OCI-LY3 (cell line): ENCODE measurements around the gene GABRR2.
A peak's percentile ranks its signal among the peaks of the same experiment; 100 is the strongest.

Source experiments
- H2AFZ ChIP-seq: fragments of 200-600, 300-600 bp; shearing (Covaris generic); 2 replicates; pipeline ENCODE4 v1.6.0; 2014; ENCODE audit warnings: antibody characterized with exemption, low read depth, low read length
- H3K27ac ChIP-seq: fragments of 200-600, 300-600 bp; sonication (generic); 2 replicates; pipeline ENCODE4 v1.5.1; 2014; ENCODE audit warnings: mild to moderate bottlenecking, low read length, moderate library complexity, mixed read lengths
- H3K27me3 ChIP-seq: fragments of 200-600, 300-600 bp; sonication (generic); 2 replicates; pipeline ENCODE4 v1.6.1; 2014; ENCODE audit warnings: low read depth, low read length, mixed read lengths
- H3K36me3 ChIP-seq: fragments of 200-600, 300-600 bp; sonication (generic); replicated peaks from 2 replicates; pipeline ENCODE3; 2014; ENCODE audit warnings: low read depth, low read length, mixed read lengths
- H3K4me1 ChIP-seq: fragments of 300-600, 200-600 bp; sonication (generic); 2 replicates; pipeline ENCODE4 v1.6.1; 2014; ENCODE audit warnings: low read length, mixed read lengths
- H3K4me2 ChIP-seq: fragments of 200-600, 300-600 bp; sonication (generic); 2 replicates; pipeline ENCODE4 v1.6.1; 2014; ENCODE audit warnings: low read length, mixed read lengths
- H3K4me3 ChIP-seq: fragments of 300-600, 200-600 bp; sonication (generic); 2 replicates; pipeline ENCODE4 v1.5.1; 2014; ENCODE audit warnings: antibody characterized with exemption, mild to moderate bottlenecking, low read length, moderate library complexity
- H3K79me2 ChIP-seq: fragments of 300-600, 200-600 bp; shearing (Covaris generic); 2 replicates; pipeline ENCODE4 v1.6.1; 2014; ENCODE audit warnings: mild to moderate bottlenecking, low read length, mixed read lengths
- H3K9ac ChIP-seq: fragments of 300-600, 200-600 bp; shearing (Covaris generic); 2 replicates; pipeline ENCODE4 v1.6.0; 2014; ENCODE audit warnings: mild to moderate bottlenecking, low read length, moderate library complexity
- H3K9me3 ChIP-seq: fragments of 200-600, 300-600 bp; shearing (Covaris generic); 2 replicates; pipeline ENCODE4 v1.6.1; 2014; ENCODE audit warnings: low read length, mixed read lengths; ENCODE audit not compliant: insufficient read depth
- H4K20me1 ChIP-seq: fragments of 200-600, 300-600 bp; sonication (generic); 2 replicates; pipeline ENCODE4 v1.6.1; 2016; ENCODE audit warnings: low read length, mixed read lengths; ENCODE audit not compliant: insufficient read depth
- EZH2phosphoT487 ChIP-seq: fragments of 200-600 bp; shearing (Covaris generic); IDR thresholded peaks from 2 replicates; pipeline ENCODE4 v1.6.1; 2018; ENCODE audit warnings: antibody characterized with exemption, mixed run types, low read depth
- TF ChIP-seq, protein P1 (sequence below): fragments of 200-600, 300-600 bp; sonication (generic); IDR thresholded peaks from 2 replicates; pipeline ENCODE4 v1.5.1; 2014; ENCODE audit warnings: antibody characterized with exemption, low read length, low read depth

GABRR2 gene

DNA sequence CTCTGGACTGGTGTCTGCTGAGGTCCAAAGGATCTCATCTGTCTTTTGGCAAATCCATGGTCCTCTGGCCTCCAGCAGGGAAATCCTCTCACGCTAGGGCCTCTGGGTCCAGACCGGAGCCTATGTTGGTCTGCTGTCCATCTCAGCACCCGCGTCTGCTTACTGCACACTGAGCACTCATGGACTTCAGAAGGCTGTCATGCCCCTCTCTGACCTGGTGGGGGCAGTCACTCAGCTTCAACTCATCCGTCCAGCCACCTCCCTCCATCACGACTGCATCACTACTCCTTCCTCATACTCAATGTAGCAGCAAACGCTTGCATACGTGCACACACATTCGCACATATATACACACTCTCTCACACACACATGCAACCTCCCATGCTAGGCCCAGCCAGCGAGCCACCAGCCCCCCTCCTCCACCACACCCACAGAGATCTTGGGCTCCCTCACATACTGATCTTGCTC lies 33.3 kb downstream of the GABRR2 start:
- H3K79me2 ChIP-seq: no peaks in the 10 kb centered on the region
- H2AFZ ChIP-seq: peak overlapping the region; percentile 53; the same call in 1 of the 2 replicates
- no peaks in the 10 kb centered on the region for H3K9me3 ChIP-seq
- H3K9ac ChIP-seq: no peak overlapping the region
- no peak overlapping the region for H3K27ac ChIP-seq
- TF ChIP-seq, protein P1, sequence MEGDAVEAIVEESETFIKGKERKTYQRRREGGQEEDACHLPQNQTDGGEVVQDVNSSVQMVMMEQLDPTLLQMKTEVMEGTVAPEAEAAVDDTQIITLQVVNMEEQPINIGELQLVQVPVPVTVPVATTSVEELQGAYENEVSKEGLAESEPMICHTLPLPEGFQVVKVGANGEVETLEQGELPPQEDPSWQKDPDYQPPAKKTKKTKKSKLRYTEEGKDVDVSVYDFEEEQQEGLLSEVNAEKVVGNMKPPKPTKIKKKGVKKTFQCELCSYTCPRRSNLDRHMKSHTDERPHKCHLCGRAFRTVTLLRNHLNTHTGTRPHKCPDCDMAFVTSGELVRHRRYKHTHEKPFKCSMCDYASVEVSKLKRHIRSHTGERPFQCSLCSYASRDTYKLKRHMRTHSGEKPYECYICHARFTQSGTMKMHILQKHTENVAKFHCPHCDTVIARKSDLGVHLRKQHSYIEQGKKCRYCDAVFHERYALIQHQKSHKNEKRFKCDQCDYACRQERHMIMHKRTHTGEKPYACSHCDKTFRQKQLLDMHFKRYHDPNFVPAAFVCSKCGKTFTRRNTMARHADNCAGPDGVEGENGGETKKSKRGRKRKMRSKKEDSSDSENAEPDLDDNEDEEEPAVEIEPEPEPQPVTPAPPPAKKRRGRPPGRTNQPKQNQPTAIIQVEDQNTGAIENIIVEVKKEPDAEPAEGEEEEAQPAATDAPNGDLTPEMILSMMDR: peak; percentile 50
- TF ChIP-seq EZH2phosphoT487: no peak
- H3K36me3 ChIP-seq: no peaks in the 10 kb centered on the region
- no peaks in the 10 kb centered on the region for H3K4me1 ChIP-seq
- H3K4me2 ChIP-seq: peak overlapping the region; percentile 51
- peak overlapping the region; percentile 20; the same call in 1 of the 2 replicates for H3K4me3 ChIP-seq
- H4K20me1 ChIP-seq: no peaks in the 10 kb centered on the region
- no peaks in the 10 kb centered on the region for H3K27me3 ChIP-seq

DNA sequence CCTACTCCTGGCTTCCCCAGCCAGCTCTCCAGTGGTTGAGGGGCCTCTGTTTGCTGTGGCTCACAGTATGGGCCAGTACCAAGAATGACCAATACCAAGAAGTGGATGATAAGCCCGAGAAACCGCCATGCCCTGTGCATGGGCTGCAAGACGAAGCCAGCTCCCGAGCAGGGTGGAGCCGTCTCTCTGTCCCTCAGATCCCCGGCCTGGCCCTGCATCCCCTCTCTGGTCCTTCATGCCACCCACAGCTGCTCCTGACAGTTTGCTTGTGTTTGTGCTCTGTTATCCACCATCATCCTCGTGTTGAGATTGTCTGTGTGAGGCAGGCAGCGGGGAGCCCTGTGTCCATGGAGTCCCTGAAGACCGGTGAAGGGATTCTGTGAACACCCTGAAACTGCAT lies 36.1 kb downstream of the GABRR2 start:
- H3K9ac ChIP-seq: no peak overlapping the region
- H3K4me1 ChIP-seq: no peaks in the 10 kb centered on the region
- no peaks in the 10 kb centered on the region for H3K27me3 ChIP-seq

DNA sequence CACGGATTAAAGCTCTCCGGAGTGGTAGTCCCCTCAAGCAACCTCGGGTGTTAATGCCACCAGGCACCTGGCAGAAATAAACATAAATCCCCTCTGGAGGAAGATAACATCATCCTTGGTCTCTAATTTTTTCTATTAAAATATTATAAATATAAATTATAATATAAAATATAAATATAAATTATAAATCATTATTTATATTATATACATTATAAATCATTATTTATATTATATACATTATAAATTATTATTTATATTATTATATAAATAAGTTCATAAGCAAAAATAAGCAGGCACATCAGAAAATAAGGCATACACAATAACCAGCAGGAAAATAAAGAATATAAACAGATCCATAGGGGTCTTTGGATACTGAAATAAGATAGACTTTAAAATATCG lies 39.2 kb downstream of the GABRR2 start:
- H3K27me3 ChIP-seq: no peaks in the 10 kb centered on the region
- no peak overlapping the region for H2AFZ ChIP-seq
- H3K36me3 ChIP-seq: no peaks in the 10 kb centered on the region
- TF ChIP-seq, protein P1: no peak
- TF ChIP-seq EZH2phosphoT487: no peak
- H3K27ac ChIP-seq: no peak overlapping the region
- no peak overlapping the region for H3K4me3 ChIP-seq
- no peak overlapping the region for H3K9ac ChIP-seq
- no peaks in the 10 kb centered on the region for H4K20me1 ChIP-seq
- H3K79me2 ChIP-seq: no peaks in the 10 kb centered on the region
- no peak overlapping the region for H3K4me2 ChIP-seq
- no peaks in the 10 kb centered on the region for H3K9me3 ChIP-seq
- peaks cover 8% of the 10 kb centered on the region for H3K4me1 ChIP-seq

More for the DNA sequence above, 36.1 kb downstream of the GABRR2 start:
- H3K4me3 ChIP-seq: no peak overlapping the region
- no peak overlapping the region for H2AFZ ChIP-seq
- H3K79me2 ChIP-seq: no peaks in the 10 kb centered on the region
- no peak overlapping the region for H3K4me2 ChIP-seq
- no peak for TF ChIP-seq EZH2phosphoT487
- TF ChIP-seq, protein P1: no peak
- H3K9me3 ChIP-seq: no peaks in the 10 kb centered on the region
- no peaks in the 10 kb centered on the region for H4K20me1 ChIP-seq
- H3K27ac ChIP-seq: no peak overlapping the region
- H3K36me3 ChIP-seq: no peaks in the 10 kb centered on the region

DNA sequence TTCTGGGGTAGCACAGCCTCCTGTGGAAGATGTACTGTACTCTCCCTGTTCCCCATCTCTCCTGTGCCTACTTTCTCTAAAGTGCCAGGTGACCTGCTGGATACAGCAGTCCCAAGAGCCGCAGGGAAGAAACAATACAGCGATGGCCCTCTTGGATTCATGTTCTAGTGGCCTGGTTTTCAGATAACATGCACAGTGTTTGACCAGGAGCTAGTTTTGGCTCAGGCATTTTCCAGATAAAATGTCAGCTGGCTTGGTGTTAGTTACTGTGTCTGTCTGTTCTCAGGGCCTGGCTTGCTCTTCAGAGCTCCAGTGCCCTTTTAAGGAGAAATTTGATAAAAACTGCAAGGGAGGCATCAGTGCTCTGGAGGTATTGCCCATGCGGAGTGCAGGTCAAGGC lies 41.3 kb downstream of the GABRR2 start:
- H3K36me3 ChIP-seq: no peaks in the 10 kb centered on the region
- no peak for TF ChIP-seq EZH2phosphoT487
- TF ChIP-seq, protein P1: no peak
- peaks cover 12% of the 10 kb centered on the region for H3K4me1 ChIP-seq
- H3K27me3 ChIP-seq: no peaks in the 10 kb centered on the region
- no peaks in the 10 kb centered on the region for H3K9me3 ChIP-seq
- no peaks in the 10 kb centered on the region for H3K79me2 ChIP-seq
- no peak overlapping the region for H3K9ac ChIP-seq
- no peak overlapping the region for H3K4me3 ChIP-seq
- H3K27ac ChIP-seq: no peak overlapping the region
- no peak overlapping the region for H3K4me2 ChIP-seq
- no peaks in the 10 kb centered on the region for H4K20me1 ChIP-seq
- no peak overlapping the region for H2AFZ ChIP-seq
